Measurements from ENCODE around the gene NOTCH2. TPM values are rescaled to one million over a fixed set of nuclear protein-coding genes. Genes with fewer than 3 reads are reported as not detected.
A peak's percentile ranks its signal among the peaks of the same experiment; 100 is the strongest.
"Not testable (repeated sequence)": the region's sequence is repeated elsewhere in the genome, so short reads cannot be mapped to it uniquely, and the experiment has no call there.

The NOTCH2 gene
- total RNA-seq, 6 experiments from 2014 or later, result 32.4 to 75.2 (median 49.0) TPM

DNA sequence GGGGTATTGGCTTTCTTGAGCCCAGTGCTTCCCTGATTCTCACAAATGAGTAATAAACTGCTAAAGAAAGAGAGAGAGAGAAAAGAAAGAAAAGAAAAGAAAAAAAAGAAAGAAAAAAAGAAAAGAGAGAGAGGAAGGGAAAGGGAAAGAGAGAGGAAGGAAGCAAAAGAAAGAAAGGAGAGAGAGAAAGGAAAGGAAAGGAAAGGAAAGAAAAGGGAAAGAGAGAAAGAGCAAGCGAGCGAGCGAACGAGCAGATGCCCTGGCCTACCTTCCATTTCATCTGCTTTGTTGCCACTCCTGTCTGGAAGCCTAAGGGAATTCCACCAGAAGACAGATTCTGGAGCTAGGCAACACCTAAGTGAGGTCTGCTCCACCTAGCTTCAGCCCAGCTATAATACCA is 27.7 kb downstream of the NOTCH2 start:
- WGBS (ENCODE audit: insufficient coverage, low coverage, low lambda C conversion rate, missing lambda C conversion rate), result 95% methylated on average over 4 of the region's 4 CpGs
- intact Hi-C loops (cut with DNase I); H3K27me3 ChIP-seq; DNase-seq; H3K36me3 ChIP-seq; ATAC-seq; H3K27ac ChIP-seq; H3K4me1 ChIP-seq; H3K9me3 ChIP-seq; H3K4me3 ChIP-seq: not testable (repeated sequence)

DNA sequence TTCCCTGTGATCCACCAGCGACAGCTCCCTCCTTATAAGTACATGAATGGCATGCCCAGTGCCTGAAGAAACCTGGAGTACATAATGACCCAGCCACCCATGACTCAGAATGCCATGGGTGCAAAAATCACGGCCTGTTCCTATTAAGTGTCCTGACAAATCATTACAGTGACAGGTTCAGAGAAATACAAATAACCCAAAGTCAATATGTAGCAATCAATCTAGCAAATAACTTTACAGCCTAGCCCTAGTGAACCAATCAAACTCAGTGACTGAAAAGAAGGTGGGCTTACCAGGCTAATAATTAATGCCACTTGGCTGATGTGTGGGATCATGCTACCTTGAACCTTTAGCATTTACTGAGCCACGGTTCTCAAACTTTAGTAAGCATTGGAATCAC is 37.2 kb downstream of the NOTCH2 start:
- WGBS (ENCODE audit: insufficient coverage, low coverage, low lambda C conversion rate, missing lambda C conversion rate), result no CpG with 5 or more reads among the region's 3 CpGs
- H3K9me3 ChIP-seq; H3K36me3 ChIP-seq; DNase-seq; H3K27me3 ChIP-seq; H3K4me3 ChIP-seq; intact Hi-C loops (cut with DNase I); H3K4me1 ChIP-seq; ATAC-seq: not testable (repeated sequence)
- peak overlapping the region in 1 of 3 donors; percentile 57 for H3K27ac ChIP-seq

DNA sequence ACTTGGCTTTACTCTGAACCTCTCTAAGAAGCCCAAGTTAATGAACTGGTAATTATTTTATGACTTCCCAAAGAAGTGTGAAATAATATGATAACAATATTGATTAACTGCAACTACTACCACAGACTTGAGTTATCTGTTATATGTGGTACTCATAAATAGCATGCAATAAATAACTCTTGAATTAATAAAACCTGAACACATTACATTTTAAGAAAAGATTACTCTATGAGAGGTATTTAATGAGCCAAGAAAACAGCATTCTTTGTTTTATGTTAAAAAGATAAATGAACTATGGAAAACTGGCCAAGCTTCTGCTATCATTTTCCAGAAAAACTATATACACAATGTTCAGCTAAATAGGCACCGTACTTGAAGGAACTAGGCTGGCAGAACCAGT is 45.7 kb downstream of the NOTCH2 start:
- H3K4me3 ChIP-seq; H3K27ac ChIP-seq; H3K4me1 ChIP-seq; intact Hi-C loops (cut with DNase I); H3K36me3 ChIP-seq; H3K27me3 ChIP-seq; H3K9me3 ChIP-seq; ATAC-seq; DNase-seq: not testable (repeated sequence)
- WGBS (ENCODE audit: insufficient coverage, low coverage, low lambda C conversion rate, missing lambda C conversion rate), result no CpG with 5 or more reads among the region's 1 CpG

DNA sequence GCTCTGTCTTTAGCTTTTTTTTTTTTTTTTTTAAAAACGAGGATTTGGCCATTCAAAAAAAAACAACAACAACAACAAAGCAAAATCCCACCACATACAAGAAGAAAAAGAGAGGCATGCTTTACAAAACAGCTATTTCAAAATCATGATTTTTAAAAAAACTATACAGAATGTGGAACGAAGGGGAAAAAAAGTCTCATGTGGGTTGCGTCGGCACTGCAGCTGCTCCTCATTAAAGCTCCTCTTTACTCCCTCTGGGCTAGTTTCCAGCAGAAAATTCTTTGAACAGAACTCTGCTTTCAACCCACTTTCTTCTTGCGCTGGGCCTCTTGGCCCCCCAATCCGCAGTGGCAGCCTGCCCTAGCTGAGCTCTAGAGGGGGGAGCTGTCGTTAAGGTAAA is 54.5 kb downstream of the NOTCH2 start:
- 23% methylated on average over 4 of the region's 7 CpGs for WGBS (ENCODE audit: insufficient coverage, low coverage, low lambda C conversion rate, missing lambda C conversion rate)
- intact Hi-C loops (cut with DNase I), result not testable (repeated sequence)

DNA sequence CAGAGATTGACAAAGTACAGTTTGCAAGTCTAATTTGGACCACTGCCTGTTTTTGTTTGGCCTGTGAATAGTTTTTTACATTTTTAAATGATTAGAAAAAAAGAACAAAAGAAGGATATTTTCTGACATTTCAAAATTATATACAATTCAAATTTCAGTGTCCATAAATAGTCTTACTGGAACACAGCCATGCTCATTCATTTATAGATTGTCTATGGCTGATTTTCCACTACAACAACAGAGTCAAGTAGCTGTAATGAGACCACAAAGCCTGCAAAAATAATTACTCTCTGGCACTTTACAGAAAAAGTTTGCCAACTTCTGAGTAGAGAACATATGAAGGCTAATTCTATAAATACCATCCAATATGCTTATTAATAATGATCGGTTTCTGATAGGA is 61.1 kb downstream of the NOTCH2 start:
- intact Hi-C loops (cut with DNase I), result not testable (repeated sequence)
- WGBS (ENCODE audit: insufficient coverage, low coverage, low lambda C conversion rate, missing lambda C conversion rate), result 67% methylated on average over 1 of the region's 1 CpG

More for the DNA sequence above, 54.5 kb downstream of the NOTCH2 start:
- not testable (repeated sequence) for H3K4me1 ChIP-seq, DNase-seq, H3K36me3 ChIP-seq, H3K9me3 ChIP-seq, H3K27ac ChIP-seq, ATAC-seq, H3K27me3 ChIP-seq, H3K4me3 ChIP-seq

DNA sequence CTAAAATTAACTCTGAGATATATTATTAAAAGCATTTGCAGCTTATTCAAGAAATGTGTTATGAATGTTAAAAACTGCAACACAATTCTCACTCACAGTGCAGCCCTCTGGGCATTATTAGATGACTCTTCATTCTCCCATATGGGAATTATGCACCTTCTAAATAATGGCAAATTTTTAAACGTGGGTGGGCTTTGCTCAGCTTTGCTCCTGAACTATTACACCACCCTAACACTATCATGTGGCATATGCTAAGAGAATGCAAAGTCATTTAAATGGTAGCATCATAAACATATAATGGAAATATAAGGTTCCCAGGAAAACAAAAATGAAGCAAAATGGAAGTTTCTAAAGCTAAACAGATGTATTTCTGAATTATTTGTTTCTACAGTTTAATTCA is 61.6 kb downstream of the NOTCH2 start:
- H3K9me3 ChIP-seq; H3K4me3 ChIP-seq; ATAC-seq; DNase-seq; H3K4me1 ChIP-seq; H3K27ac ChIP-seq; H3K36me3 ChIP-seq; H3K27me3 ChIP-seq; intact Hi-C loops (cut with DNase I): not testable (repeated sequence)
- WGBS (ENCODE audit: insufficient coverage, low coverage, low lambda C conversion rate, missing lambda C conversion rate), result no CpG with 5 or more reads among the region's 1 CpG

More for the DNA sequence above, 61.1 kb downstream of the NOTCH2 start:
- H3K27me3 ChIP-seq, H3K36me3 ChIP-seq, H3K9me3 ChIP-seq, ATAC-seq, H3K4me1 ChIP-seq, H3K4me3 ChIP-seq, H3K27ac ChIP-seq, DNase-seq: not testable (repeated sequence)

DNA sequence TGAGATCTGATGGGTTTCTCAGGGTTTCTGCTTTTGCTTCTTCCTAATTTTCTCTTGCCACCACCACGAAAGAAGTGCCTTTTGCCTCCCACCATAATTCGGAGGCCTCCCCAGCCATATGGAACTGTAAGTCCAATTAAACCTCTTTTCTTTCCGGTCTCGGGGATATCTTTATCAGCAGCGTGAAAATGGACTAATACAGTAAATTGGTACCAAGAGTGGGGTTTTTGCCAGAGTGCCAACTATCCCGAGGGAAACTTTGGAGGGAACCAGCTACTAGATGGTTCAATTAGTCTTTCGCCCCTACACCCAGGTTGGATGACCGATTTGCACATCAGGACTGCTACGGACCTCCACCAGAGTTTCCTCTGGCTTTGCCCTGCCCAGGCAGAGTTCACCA is 68.4 kb downstream of the NOTCH2 start:
- H3K9me3 ChIP-seq; ATAC-seq; H3K36me3 ChIP-seq; H3K4me3 ChIP-seq; intact Hi-C loops (cut with DNase I); H3K4me1 ChIP-seq; H3K27me3 ChIP-seq; DNase-seq; H3K27ac ChIP-seq: not testable (repeated sequence)
- 92% methylated on average over 7 of the region's 9 CpGs for WGBS (ENCODE audit: insufficient coverage, low coverage, low lambda C conversion rate, missing lambda C conversion rate)

DNA sequence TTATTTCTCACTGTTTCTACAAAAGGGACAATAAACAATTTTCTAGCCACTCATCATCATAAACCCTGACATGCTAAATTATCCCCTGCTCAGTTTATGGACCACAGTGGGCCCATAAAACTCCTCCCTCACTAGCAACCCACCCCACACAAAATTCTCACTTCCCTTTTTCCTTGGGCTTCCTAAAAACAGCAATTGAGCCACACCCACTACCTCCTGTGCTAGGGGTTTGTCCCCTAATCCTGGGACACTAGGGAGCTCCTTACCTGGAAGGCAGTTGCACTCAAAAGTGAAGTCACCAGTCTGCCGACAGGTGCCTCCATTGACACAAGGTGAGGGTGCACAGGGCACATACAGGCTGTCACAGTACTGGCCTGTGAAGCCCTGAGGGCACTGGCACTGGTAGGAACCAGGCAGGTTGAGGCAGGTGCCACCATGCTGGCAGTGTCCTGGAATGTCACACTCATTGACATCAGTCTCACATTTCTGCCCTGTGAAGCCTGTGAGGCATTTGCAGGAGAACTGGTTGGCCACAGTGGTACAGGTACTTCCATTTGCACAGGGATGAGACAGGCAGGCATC is 72.6 kb downstream of the NOTCH2 start:
- H3K4me1 ChIP-seq; H3K9me3 ChIP-seq; H3K27ac ChIP-seq; DNase-seq; ATAC-seq; intact Hi-C loops (cut with DNase I); H3K36me3 ChIP-seq; H3K4me3 ChIP-seq; H3K27me3 ChIP-seq: not testable (repeated sequence)
- WGBS (ENCODE audit: insufficient coverage, low coverage, low lambda C conversion rate, missing lambda C conversion rate), result 71% methylated on average over 1 of the region's 1 CpG

DNA sequence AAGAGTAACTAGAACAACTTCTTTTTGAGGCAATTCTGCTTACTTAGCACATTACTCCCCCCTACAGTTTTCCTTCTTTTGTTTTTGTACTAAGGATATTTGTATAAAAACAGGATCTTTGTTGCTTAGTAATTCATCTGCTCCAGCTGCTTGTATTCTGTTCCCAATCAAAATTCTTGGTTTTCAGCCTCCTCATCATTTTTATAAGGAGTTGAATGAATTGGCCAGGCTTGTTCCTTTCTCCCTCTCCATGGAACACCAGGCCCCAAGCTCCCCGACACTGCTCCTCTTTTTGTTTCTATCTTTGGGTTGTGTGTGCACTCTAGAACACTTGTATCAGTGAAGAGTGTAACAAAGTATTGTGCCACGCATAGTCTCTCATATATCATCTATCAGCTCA is 73.5 kb downstream of the NOTCH2 start:
- ATAC-seq; H3K27ac ChIP-seq; H3K4me3 ChIP-seq; H3K36me3 ChIP-seq; H3K9me3 ChIP-seq; DNase-seq; H3K27me3 ChIP-seq; H3K4me1 ChIP-seq; intact Hi-C loops (cut with DNase I): not testable (repeated sequence)
- WGBS (ENCODE audit: insufficient coverage, low coverage, low lambda C conversion rate, missing lambda C conversion rate), result no CpG with 5 or more reads among the region's 2 CpGs

Data from right lobe of liver (tissue), 6 donors.